Activated naive CD4-positive, alpha-beta T cell (primary cell): ENCODE results near the gene DCD.

Source experiments
- DNase-seq, 4 experiments: peaks; one replicate each; lab custom pipeline; 2025; lab: John Stamatoyannopoulos, UW

Gene DCD

GRCh38 chr12:54606556-54606955 is 41.6 kb downstream of the DCD start:
- no peak for DNase-seq

- DNase-seq: no peak
Observed at GRCh38 chr12:54605138-54605970, 42.8 kb downstream of the DCD start.

DNA sequence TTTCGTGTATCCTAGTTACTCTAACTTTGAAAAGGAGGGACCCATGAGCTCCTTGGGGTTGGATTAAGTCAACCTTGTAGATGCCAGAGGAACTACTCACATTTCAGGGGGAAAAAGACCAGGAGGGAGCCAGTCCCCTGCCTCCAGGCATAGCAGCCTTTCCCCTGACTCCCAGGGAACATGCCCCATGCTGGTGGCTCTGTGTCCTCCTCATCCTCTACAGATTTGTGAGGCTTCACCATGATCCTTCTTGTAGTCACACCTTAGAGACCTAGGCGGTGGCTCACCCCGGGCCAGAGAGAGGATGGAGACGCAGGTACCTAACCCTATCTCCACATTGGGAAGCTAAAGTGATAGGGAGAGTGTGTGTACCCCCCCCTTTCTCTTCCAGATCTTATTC is 43.7 kb downstream of the DCD start:
- DNase-seq: no peak

- DNase-seq: no peak
Observed at GRCh38 chr12:54603872-54604271, 44.3 kb downstream of the DCD start.

DNA sequence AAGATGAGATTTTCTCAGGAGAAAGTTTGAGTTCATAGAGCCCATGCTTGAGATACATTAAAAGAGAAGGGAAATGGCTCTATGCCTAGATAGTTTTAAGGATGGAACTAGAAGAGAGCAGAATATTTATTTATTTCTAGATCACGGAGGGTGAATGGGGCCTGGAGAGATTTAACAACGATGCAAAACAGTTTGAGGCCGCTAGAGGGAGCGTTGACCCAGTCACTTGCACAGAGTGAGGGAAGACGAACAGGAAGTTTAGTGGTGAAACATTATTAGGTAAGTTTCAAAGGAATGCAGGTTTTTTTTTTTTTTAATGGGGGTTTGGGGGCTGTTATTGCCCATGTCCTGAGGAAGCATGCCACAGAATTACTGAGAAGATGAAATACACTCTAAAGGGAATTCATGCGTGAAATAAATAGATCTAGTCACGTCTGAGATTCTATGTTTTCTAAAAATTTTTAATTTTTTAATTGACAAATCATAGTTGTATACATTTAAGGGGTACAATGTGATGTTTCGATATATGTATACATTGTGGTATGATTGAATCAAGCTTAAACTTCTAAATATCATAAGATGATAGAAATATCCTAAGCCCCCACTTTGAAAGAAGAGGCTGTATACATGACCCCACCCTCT is 44.9 kb downstream of the DCD start:
- DNase-seq: peak; percentile 16 to 43 (median 18)

DNA sequence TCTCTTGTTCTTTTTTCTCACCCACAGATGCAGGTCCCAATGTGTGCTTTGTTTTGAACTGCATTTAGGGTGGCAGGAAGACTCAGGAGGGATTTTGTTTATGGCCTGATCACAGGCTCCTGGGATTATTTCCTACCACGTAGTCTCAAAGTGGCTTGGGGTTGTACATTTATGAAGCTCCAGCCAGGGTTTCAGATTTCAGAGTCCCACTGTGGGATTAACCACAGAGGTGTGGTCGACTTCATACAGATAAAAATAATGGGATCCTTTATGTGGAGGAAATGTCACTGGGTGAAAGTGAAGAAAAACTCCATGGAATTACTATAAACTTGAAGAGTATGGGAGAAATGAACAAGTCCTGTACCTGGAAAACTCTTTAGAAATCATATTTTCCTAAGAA is 45.5 kb downstream of the DCD start:
- no peak for DNase-seq

- DNase-seq: no peak
Observed at GRCh38 chr12:54601841-54602240, 46.3 kb downstream of the DCD start.

DNA sequence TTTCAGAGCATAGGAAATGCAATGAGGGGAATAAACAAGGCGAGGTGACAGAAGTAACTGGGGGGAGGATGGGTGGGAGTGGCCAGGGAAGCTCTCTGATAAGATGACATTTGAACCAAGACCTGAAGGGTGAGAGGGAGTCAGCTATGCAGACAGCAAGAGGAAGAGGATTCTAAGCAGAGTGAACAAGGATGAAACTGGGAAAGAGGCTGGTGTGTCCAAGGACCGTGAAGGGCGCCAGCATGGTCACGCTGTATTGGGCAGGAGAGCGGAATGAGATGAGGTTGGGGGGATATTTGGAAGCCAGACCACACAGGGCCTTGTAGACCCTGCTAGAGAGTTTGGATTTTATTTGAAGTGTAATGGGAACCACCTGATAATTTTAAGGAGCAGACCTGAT is 49.2 kb downstream of the DCD start:
- no peak for DNase-seq

- DNase-seq: peak in 3 of 4 experiments; percentile 18 to 42 (median 19)
Observed at GRCh38 chr12:54596526-54596946, 51.6 kb downstream of the DCD start.

DNA sequence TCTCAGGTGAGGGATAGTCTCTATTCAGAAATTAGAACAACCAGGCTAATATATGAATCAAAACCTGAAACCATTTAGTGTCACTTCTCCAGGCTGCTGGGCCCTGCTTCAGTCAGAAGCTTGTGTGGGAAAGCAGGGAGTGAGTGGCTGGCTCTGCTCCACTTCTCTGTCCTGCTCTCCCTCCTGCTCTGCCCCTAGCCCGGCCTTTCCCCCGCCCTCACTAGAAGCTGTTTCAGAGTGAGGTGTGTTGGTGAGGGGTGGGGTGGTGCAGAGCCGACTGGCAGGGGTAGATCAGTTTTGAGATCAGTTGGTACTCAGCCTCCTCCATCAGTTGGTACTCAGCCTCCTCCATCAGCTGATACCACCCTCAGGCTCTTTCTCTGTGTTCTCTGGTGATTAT is 52.7 kb downstream of the DCD start:
- no peak for DNase-seq
